SK-N-SH treated with all-trans-retinoic acid at 6 μM for 48 hours (cell line): ENCODE data around the gene MAST4.

ENCODE experiments used
- ATAC-seq: fragments of 200-7000 bp; cut with Tn5 transposase; 3 replicates; pipeline ENCODE4 v1.9.1; 2020; ENCODE audit warnings: mild to moderate bottlenecking, moderate library complexity
- BACH2 ChIP-seq: fragments of 250-450 bp; sonication (Bioruptor Pico); IDR thresholded peaks from 2 replicates; pipeline ENCODE4 v1.9.0; 2021; ENCODE audit warnings: mild to moderate bottlenecking, borderline replicate concordance
- CREB5 ChIP-seq: fragments of 250-450 bp; sonication (Bioruptor Pico); IDR thresholded peaks from 2 replicates; pipeline ENCODE4 v1.5.1; 2020; ENCODE audit warnings: low read depth, mild to moderate bottlenecking, moderate library complexity
- CSDC2 ChIP-seq: fragments of 250-450 bp; sonication (Bioruptor Pico); IDR thresholded peaks from 2 replicates; pipeline ENCODE4 v1.5.0; 2020; ENCODE audit warnings: mild to moderate bottlenecking, moderate library complexity
- CSRNP3 ChIP-seq: fragments of 250-450 bp; sonication (Bioruptor Pico); IDR thresholded peaks from 2 replicates; pipeline ENCODE4 v1.5.1; 2021; ENCODE audit warnings: mild to moderate bottlenecking, moderate library complexity
- ESRRG ChIP-seq: fragments of 250-450 bp; sonication (Bioruptor Pico); IDR thresholded peaks from 2 replicates; pipeline ENCODE4 v1.6.1; 2021; ENCODE audit warnings: mild to moderate bottlenecking
- GLIS3 ChIP-seq: fragments of 250-450 bp; sonication (Bioruptor Pico); IDR thresholded peaks from 2 replicates; pipeline ENCODE4 v1.5.0; 2020; ENCODE audit warnings: mild to moderate bottlenecking, moderate library complexity
- ISL1 ChIP-seq: fragments of 250-450 bp; sonication (Bioruptor Pico); IDR thresholded peaks from 2 replicates; pipeline ENCODE4 v2.1.2; 2022; ENCODE audit warnings: mild to moderate bottlenecking, moderate library complexity
- OSR1 ChIP-seq: fragments of 250-450 bp; sonication (Bioruptor Pico); IDR thresholded peaks from 2 replicates; pipeline ENCODE4 v1.8.0; 2022; ENCODE audit warnings: moderate library complexity, mild to moderate bottlenecking, inconsistent platforms
- POU6F1 ChIP-seq: fragments of 250-450 bp; sonication (Bioruptor Pico); IDR thresholded peaks from 2 replicates; pipeline ENCODE4 v1.8.0; 2021; ENCODE audit warnings: low read depth, mild to moderate bottlenecking, moderate library complexity, borderline replicate concordance
- PPARA ChIP-seq: fragments of 250-450 bp; sonication (Bioruptor Pico); IDR thresholded peaks from 2 replicates; pipeline ENCODE4 v1.5.0; 2020; ENCODE audit warnings: mild to moderate bottlenecking, borderline replicate concordance
- SNAI2 ChIP-seq: fragments of 250-450 bp; sonication (Bioruptor Pico); IDR thresholded peaks from 2 replicates; pipeline ENCODE4 v1.5.0; 2020; ENCODE audit warnings: mild to moderate bottlenecking, moderate library complexity
- TCF4 ChIP-seq: fragments of 250-450 bp; sonication (Bioruptor Pico); IDR thresholded peaks from 2 replicates; pipeline ENCODE4 v1.8.0; 2021; ENCODE audit warnings: mild to moderate bottlenecking, moderate library complexity, borderline replicate concordance
- TOX ChIP-seq: fragments of 250-450 bp; sonication (Bioruptor Pico); IDR thresholded peaks from 2 replicates; pipeline ENCODE4 v1.8.0; 2021; ENCODE audit warnings: mild to moderate bottlenecking, moderate library complexity, borderline replicate concordance
- TSHZ2 ChIP-seq: fragments of 250-450 bp; sonication (Bioruptor Pico); IDR thresholded peaks from 2 replicates; pipeline ENCODE4 v1.5.0; 2020; ENCODE audit warnings: mild to moderate bottlenecking, moderate library complexity
- ZC3H10 ChIP-seq: fragments of 250-450 bp; sonication (Bioruptor Pico); IDR thresholded peaks from 2 replicates; pipeline ENCODE4 v1.5.1; 2021; ENCODE audit warnings: mild to moderate bottlenecking, moderate library complexity
- ZFP3 ChIP-seq: fragments of 250-450 bp; sonication (Bioruptor Pico); IDR thresholded peaks from 2 replicates; pipeline ENCODE4 v1.5.0; 2020; ENCODE audit warnings: mild to moderate bottlenecking, moderate library complexity
- ZFP30 ChIP-seq: fragments of 450-650 bp; formaldehyde crosslinking; IDR thresholded peaks from 2 replicates; pipeline ENCODE4 v1.5.0; 2022; ENCODE audit warnings: mild to moderate bottlenecking, moderate library complexity
- ZNF565 ChIP-seq: fragments of 450-650 bp; formaldehyde crosslinking; conservative IDR thresholded peaks from 2 replicates; pipeline ENCODE4 v1.5.0; 2020; ENCODE audit warnings: low read depth, mild to moderate bottlenecking, moderate library complexity
- ZNF8 ChIP-seq: fragments of 450-650 bp; formaldehyde crosslinking; IDR thresholded peaks from 2 replicates; pipeline ENCODE4 v1.5.0; 2020; ENCODE audit warnings: mild to moderate bottlenecking, moderate library complexity

Gene MAST4

GRCh38 chr5:66987540-66987939 is 391.3 kb downstream of the MAST4 start:
- TF ChIP-seq ZNF8 (CRISPR knock-in tag) = no peak
- no peak for TF ChIP-seq SNAI2 (CRISPR knock-in tag)
- TF ChIP-seq TOX (CRISPR knock-in tag) = no peak
- TF ChIP-seq ZFP3 (CRISPR knock-in tag) = no peak
- no peak for TF ChIP-seq CREB5 (CRISPR knock-in tag)
- no peak for TF ChIP-seq ZNF565 (CRISPR knock-in tag)
- TF ChIP-seq ESRRG (CRISPR knock-in tag) = no peak
- no peak for TF ChIP-seq GLIS3 (CRISPR knock-in tag)
- TF ChIP-seq ISL1 (CRISPR knock-in tag) = no peak
- no peak for TF ChIP-seq ZFP30 (CRISPR knock-in tag)
- TF ChIP-seq CSRNP3 = no peak
- TF ChIP-seq, all 23 proteins: peak for 0
- peak; percentile 22; the same call in 1 of the 3 replicates for ATAC-seq

GRCh38 chr5:66987949-66988838 is 392.0 kb downstream of the MAST4 start:
- peak; percentile 84 for ATAC-seq

GRCh38 chr5:66989286-66989685 is 393.1 kb downstream of the MAST4 start:
- peak; percentile 55 for ATAC-seq
- 0 out of 2 replicates have a peak, but pooled peaks have one; percentile 25 for TF ChIP-seq CSDC2
- no peak for TF ChIP-seq BACH2

More at GRCh38 chr5:66987949-66988838, 392.0 kb downstream of the MAST4 start:
- TF ChIP-seq ZFP30 (CRISPR knock-in tag) = no peak
- no peak for TF ChIP-seq SNAI2 (CRISPR knock-in tag)

GRCh38 chr5:66989781-66990180 is 393.6 kb downstream of the MAST4 start:
- TF ChIP-seq TSHZ2 (CRISPR knock-in tag) (no peak), ZC3H10 (CRISPR knock-in tag) (no peak), PPARA (CRISPR knock-in tag) (no peak), SNAI2 (CRISPR knock-in tag) (no peak), TOX (CRISPR knock-in tag) (no peak), ESRRG (CRISPR knock-in tag) (no peak), GLIS3 (CRISPR knock-in tag) (no peak), ZNF565 (CRISPR knock-in tag) (no peak), ZFP3 (CRISPR knock-in tag) (no peak), OSR1 (CRISPR knock-in tag) (no peak), TCF4 (CRISPR knock-in tag) (no peak)
- no peak for ATAC-seq

GRCh38 chr5:66991746-66992145 is 395.6 kb downstream of the MAST4 start:
- no peak for TF ChIP-seq CSDC2
- TF ChIP-seq GLIS3 (CRISPR knock-in tag) = no peak
- no peak for TF ChIP-seq TCF4 (CRISPR knock-in tag)
- TF ChIP-seq CREB5 (CRISPR knock-in tag) = no peak
- no peak for TF ChIP-seq ZFP3 (CRISPR knock-in tag)
- no peak for TF ChIP-seq ZFP30 (CRISPR knock-in tag)
- TF ChIP-seq POU6F1 (CRISPR knock-in tag) = no peak
- TF ChIP-seq ZNF565 (CRISPR knock-in tag) = no peak
- TF ChIP-seq ZC3H10 (CRISPR knock-in tag) = no peak
- no peak for ATAC-seq
